ENCODE data around the gene DMD. TPM values are rescaled to one million over a fixed set of nuclear protein-coding genes. Genes with fewer than 3 reads are reported as not detected.

The DMD gene
- total RNA-seq: 143 TPM
- long read RNA-seq, full-length matches to known transcripts: 3 of 51 reads
- long read RNA-seq, partial matches to known transcripts: 38 of 51 reads
- long read RNA-seq, other reads (novel, unspliced or antisense): 10 of 51 reads

DNA sequence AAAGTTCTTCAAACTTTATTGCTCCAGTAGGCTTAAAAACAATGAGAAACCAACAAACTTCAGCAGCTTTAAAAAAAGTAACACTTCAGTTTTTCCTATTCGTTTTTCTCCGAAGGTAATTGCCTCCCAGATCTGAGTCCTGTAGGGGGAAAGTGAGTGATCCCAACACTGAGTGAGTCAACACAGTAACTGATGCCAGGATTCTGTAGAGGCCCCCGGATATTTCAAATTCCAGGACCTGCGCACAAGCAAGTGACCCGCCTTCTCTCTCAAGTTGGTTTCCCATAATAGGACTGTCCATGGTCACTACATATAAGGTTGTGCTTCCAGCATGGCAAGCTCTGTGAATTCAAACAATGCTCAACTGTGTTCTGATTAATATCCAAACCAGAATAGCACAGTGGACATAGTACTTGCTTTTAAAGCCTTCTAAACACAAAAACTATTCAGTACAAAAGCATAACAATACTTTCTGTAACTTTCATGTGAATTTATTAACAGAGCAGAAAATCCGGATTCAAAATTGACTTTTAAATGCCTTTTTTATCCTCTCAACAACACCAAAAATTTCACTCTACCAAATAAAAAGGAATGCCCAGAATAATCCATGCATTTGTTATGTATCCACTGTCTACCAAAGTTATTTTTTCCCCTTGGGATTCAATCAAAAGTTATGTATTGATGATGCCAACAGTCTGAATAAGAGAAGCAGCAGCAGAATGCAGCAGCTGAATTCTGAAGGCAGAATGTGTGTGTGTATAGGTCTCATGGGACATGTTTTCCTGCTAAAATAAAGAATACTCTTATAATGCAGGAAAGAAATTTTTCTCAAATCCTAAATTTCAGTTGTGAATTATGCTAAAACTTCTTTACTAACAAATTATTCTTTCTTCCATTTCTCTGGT lies at the start of gene DMD:
DMD (minus strand) TSS at position 194 of the 905 bp plus-strand sequence. CDS start 237 bp downstream, outside the sequence.
- Histone ChIP-seq H3K9me3 (replicated peaks) (peaks cover 4% of the 10 kb centered on the region), H3K4me1 (no peaks in the 10 kb centered on the region), H3K27ac (replicated peaks) (peak within 1 kb of the TSS; percentile 82), H3K4me3 (peak within 1 kb of the TSS; percentile 65), H3K27me3 (ENCODE audit: low read depth) (no peaks in the 10 kb centered on the region), H3K36me3 (no peaks in the 10 kb centered on the region)
- TF ChIP-seq, protein P1, sequence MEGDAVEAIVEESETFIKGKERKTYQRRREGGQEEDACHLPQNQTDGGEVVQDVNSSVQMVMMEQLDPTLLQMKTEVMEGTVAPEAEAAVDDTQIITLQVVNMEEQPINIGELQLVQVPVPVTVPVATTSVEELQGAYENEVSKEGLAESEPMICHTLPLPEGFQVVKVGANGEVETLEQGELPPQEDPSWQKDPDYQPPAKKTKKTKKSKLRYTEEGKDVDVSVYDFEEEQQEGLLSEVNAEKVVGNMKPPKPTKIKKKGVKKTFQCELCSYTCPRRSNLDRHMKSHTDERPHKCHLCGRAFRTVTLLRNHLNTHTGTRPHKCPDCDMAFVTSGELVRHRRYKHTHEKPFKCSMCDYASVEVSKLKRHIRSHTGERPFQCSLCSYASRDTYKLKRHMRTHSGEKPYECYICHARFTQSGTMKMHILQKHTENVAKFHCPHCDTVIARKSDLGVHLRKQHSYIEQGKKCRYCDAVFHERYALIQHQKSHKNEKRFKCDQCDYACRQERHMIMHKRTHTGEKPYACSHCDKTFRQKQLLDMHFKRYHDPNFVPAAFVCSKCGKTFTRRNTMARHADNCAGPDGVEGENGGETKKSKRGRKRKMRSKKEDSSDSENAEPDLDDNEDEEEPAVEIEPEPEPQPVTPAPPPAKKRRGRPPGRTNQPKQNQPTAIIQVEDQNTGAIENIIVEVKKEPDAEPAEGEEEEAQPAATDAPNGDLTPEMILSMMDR (IDR thresholded peaks at IDR 0.05; ENCODE audit: borderline replicate concordance): peak; percentile 23
- intact Hi-C loops (cut with micrococcal nuclease): no loop called here
- DNase-seq: peak; percentile 17

DNA sequence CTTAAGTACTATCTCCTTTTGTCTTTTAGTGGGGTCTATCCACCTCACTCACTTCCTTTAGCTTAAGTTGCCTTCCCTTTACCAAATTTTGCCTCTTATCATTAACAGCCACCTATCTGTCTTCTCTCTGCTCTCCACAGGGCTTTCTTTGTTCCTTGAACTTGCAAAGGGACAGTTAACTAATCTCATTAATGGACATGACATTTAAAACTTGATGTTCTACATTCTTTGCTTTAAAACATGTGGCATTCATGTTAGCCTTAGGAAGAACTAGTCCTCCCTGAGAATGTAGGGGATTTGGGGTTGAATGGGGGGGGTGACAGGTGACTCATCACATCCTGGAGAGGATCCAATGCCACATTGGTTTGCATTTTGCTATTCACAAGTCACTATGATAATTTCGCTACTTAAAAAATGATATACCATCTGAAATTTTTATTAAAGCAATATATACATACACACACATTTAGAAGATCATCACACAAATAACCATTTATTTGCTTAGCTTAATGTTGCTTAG lies 41.0 kb upstream of the DMD start:
- Histone ChIP-seq H3K27ac (replicated peaks) (no peak overlapping the region), H3K4me1 (no peaks in the 10 kb centered on the region), H3K9me3 (replicated peaks) (no peaks in the 10 kb centered on the region), H3K36me3 (no peaks in the 10 kb centered on the region), H3K27me3 (ENCODE audit: low read depth) (no peaks in the 10 kb centered on the region), H3K4me3 (no peak overlapping the region)
- no peak for DNase-seq
- TF ChIP-seq, protein P1 (IDR thresholded peaks at IDR 0.05; ENCODE audit: borderline replicate concordance): no peak
- intact Hi-C loops (cut with micrococcal nuclease): no loop called here

DNA sequence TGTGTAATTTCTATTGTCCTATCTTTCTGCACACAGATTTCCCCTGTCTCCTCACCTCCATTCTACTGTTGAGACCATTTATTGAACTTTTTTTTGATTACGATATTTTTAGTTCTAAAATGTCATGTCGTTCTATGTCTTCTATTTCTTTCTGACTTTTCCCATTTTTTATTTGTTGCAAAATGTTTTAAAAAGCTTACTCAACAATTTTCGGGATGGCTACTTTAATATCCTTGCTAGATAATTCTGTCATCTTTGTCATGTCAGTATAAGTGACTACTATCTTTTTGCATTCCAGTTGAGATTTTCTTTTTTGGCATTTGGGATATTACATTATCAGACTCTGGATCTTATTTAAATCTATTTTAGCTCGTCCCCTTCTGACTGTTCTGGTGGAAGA lies 7.5 kb upstream of the DMD start:
- H3K27ac ChIP-seq (replicated peaks): no peak overlapping the region
- no peak overlapping the region for H3K4me3 ChIP-seq
- intact Hi-C loops (cut with micrococcal nuclease): no loop called here
- TF ChIP-seq, protein P1 (IDR thresholded peaks at IDR 0.05; ENCODE audit: borderline replicate concordance): no peak
- no peak for DNase-seq
- peaks cover 4% of the 10 kb centered on the region for H3K9me3 ChIP-seq (replicated peaks)
- H3K4me1 ChIP-seq: no peaks in the 10 kb centered on the region
- no peaks in the 10 kb centered on the region for H3K27me3 ChIP-seq (ENCODE audit: low read depth)
- no peaks in the 10 kb centered on the region for H3K36me3 ChIP-seq

DNA sequence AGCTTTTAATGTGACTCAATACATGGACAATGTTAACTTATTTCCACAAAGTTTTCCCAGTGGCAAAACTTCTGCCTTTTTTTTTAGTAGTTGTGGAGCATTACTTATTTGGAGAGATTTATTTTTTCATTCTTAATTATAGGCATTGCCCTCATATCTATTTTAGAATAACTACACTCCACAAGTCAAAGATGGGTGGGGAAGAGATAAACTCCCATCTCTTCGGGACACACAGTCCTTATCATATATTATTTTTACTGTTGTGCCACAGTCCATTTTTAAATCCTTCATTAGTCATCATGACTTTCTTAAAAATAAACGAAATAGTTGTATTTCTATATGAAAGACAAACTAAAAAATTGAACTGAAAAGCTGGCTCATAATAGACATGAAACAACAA lies 1.2 kb downstream of the DMD start:
- Histone ChIP-seq H3K9me3 (replicated peaks) (peaks cover 4% of the 10 kb centered on the region), H3K36me3 (no peaks in the 10 kb centered on the region), H3K4me3 (peak overlapping the region; percentile 65), H3K27me3 (ENCODE audit: low read depth) (no peaks in the 10 kb centered on the region), H3K4me1 (no peaks in the 10 kb centered on the region), H3K27ac (replicated peaks) (peak overlapping the region; percentile 82)
- intact Hi-C loops (cut with micrococcal nuclease): no loop called here
- TF ChIP-seq, protein P1 (IDR thresholded peaks at IDR 0.05; ENCODE audit: borderline replicate concordance): no peak
- DNase-seq: no peak

DNA sequence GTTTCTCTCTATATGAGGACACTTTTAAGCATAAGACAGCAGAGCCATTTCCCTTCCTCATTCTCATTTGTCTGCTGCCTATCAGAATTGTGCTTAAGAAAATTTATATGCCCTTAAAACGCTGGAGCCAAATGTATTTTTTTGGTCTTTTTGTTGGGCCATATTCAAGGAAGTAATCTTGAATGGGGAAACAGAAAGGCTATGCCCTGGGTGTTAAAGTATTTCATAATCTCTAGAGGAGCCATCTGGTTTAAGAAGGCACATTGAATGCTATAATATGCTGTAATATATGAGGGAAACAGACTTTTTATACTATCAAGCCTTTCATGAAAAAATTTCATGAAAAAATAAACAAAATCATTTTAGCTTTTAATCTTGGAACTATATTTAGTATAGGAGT lies 4.3 kb downstream of the DMD start:
- Histone ChIP-seq H3K27me3 (ENCODE audit: low read depth) (no peaks in the 10 kb centered on the region), H3K4me3 (peak overlapping the region; percentile 65), H3K4me1 (peaks cover 5% of the 10 kb centered on the region), H3K36me3 (no peaks in the 10 kb centered on the region), H3K9me3 (replicated peaks) (no peaks in the 10 kb centered on the region), H3K27ac (replicated peaks) (peak overlapping the region; percentile 59)
- DNase-seq: no peak
- intact Hi-C loops (cut with micrococcal nuclease): no loop called here
- TF ChIP-seq, protein P1 (IDR thresholded peaks at IDR 0.05; ENCODE audit: borderline replicate concordance): no peak
